Smooth muscle cell (in vitro differentiated cells): ENCODE results near the gene CFAP54. TPM values are rescaled to one million over a fixed set of nuclear protein-coding genes. Genes with fewer than 3 reads are reported as not detected.

Experiments used
- DNase-seq: peaks from one replicate; lab custom pipeline; 2025; ENCODE audit not compliant: unreplicated experiment; lab: John Stamatoyannopoulos, UW
- H2AFZ ChIP-seq: fragments of 200-600 bp; sonication (generic); 2 replicates; pipeline ENCODE4 v1.6.0; 2016; ENCODE audit warnings: antibody characterized with exemption, low read depth, mild to moderate bottlenecking
- H3F3A ChIP-seq: fragments of 200-600 bp; sonication (generic); 2 replicates; pipeline ENCODE4 v1.6.0; 2017; ENCODE audit warnings: antibody characterized with exemption, low read depth
- H3K27ac ChIP-seq: fragments of 200-600 bp; sonication (generic); 2 replicates; pipeline ENCODE4 v1.5.1; 2016; ENCODE audit warnings: low read depth, mild to moderate bottlenecking
- H3K27me3 ChIP-seq: fragments of 200-600 bp; sonication (generic); 2 replicates; pipeline ENCODE4 v1.6.1; 2016; ENCODE audit warnings: low read depth, mild to moderate bottlenecking
- H3K36me3 ChIP-seq: fragments of 200-600 bp; sonication (generic); 2 replicates; pipeline ENCODE4 v1.5.1; 2016; ENCODE audit warnings: low read depth
- H3K4me1 ChIP-seq: fragments of 200-600 bp; sonication (generic); 2 replicates; pipeline ENCODE4 v1.5.1; 2016; ENCODE audit warnings: low read depth
- H3K4me2 ChIP-seq: fragments of 200-600 bp; sonication (generic); 2 replicates; pipeline ENCODE4 v1.6.0; 2016; ENCODE audit warnings: mild to moderate bottlenecking
- H3K4me3 ChIP-seq: fragments of 200-600 bp; sonication (generic); 2 replicates; pipeline ENCODE4 v1.5.1; 2016; ENCODE audit warnings: mild to moderate bottlenecking
- H3K79me2 ChIP-seq: fragments of 200-600 bp; sonication (generic); 2 replicates; pipeline ENCODE4 v1.6.0; 2016; ENCODE audit warnings: low read depth, mild to moderate bottlenecking
- H3K9ac ChIP-seq: fragments of 200-600 bp; sonication (generic); 2 replicates; pipeline ENCODE4 v1.6.0; 2016; ENCODE audit warnings: low read depth
- H3K9me3 ChIP-seq: fragments of 200-600 bp; sonication (generic); replicated peaks from 2 replicates; pipeline ENCODE4 v1.5.1; 2016; ENCODE audit warnings: low read depth
- H4K20me1 ChIP-seq: fragments of 200-600 bp; sonication (generic); 2 replicates; pipeline ENCODE4 v1.6.0; 2016; ENCODE audit warnings: low read depth
- CTCF ChIP-seq: fragments of 200-600 bp; sonication (generic); IDR thresholded peaks from 2 replicates; pipeline ENCODE4 v1.5.1; 2017; ENCODE audit warnings: borderline replicate concordance, mild to moderate bottlenecking, antibody characterized with exemption; ENCODE audit not compliant: insufficient read depth, poor library complexity, severe bottlenecking
- WGBS: methylation state at CpG from one replicate; pipeline ENCODE4 v1.1.7; 2016; ENCODE audit warnings: low lambda C conversion rate; 5-methylcytosine and 5-hydroxymethylcytosine counted together
- polyA plus RNA-seq: library from polyadenylated mRNA; unstranded; fragments of >200 nt; fragmentation: Nextera tagmentation; extraction: Ambion mirVana; gene quantifications from 2 replicates; pipeline ENCODE4 v1.2.1, GENCODE V29; 2016
- total RNA-seq: library from RNA; depleted of rRNA; stranded (reverse); fragments of >200 nt; gene quantifications from 2 replicates; pipeline ENCODE4 v1.2.3, GENCODE V29; 2014

CFAP54 gene
- total and polyA plus RNA-seq, 2 experiments from 2014 or later, result 0.35 to 0.67 TPM

- Histone ChIP-seq H3F3A (no peaks in the 10 kb centered on the region), H3K36me3 (no peaks in the 10 kb centered on the region), H3K9ac (no peak overlapping the region), H3K79me2 (no peaks in the 10 kb centered on the region), H3K27me3 (no peaks in the 10 kb centered on the region), H3K9me3 (no peaks in the 10 kb centered on the region), H4K20me1 (no peaks in the 10 kb centered on the region), H3K27ac (no peak overlapping the region), H3K4me2 (no peak overlapping the region), H3K4me3 (no peak overlapping the region), H2AFZ (no peak overlapping the region), H3K4me1 (no peaks in the 10 kb centered on the region)
- TF ChIP-seq CTCF, result no peak
- 88% methylated on average over 4 of the region's 4 CpGs for WGBS
- DNase-seq, result no peak
Observed at GRCh38 chr12:96743606-96744005, 254.2 kb downstream of the CFAP54 start.

GRCh38 chr12:96749999-96750398 lies 260.6 kb downstream of the CFAP54 start:
- Histone ChIP-seq H3F3A (no peaks in the 10 kb centered on the region), H3K4me3 (no peak overlapping the region), H2AFZ (no peak overlapping the region), H3K9me3 (no peaks in the 10 kb centered on the region), H3K27me3 (no peaks in the 10 kb centered on the region), H3K36me3 (no peaks in the 10 kb centered on the region), H3K4me1 (no peaks in the 10 kb centered on the region), H4K20me1 (no peaks in the 10 kb centered on the region), H3K4me2 (no peak overlapping the region), H3K79me2 (no peaks in the 10 kb centered on the region), H3K27ac (no peak overlapping the region), H3K9ac (no peak overlapping the region)
- WGBS, result 67% methylated on average over 1 of the region's 1 CpG
- no peak for DNase-seq
- TF ChIP-seq CTCF, result no peak

GRCh38 chr12:96751626-96752025 lies 262.2 kb downstream of the CFAP54 start:
- Histone ChIP-seq H3K4me3 (no peak overlapping the region), H3F3A (no peaks in the 10 kb centered on the region), H2AFZ (no peak overlapping the region), H3K36me3 (no peaks in the 10 kb centered on the region), H3K4me2 (no peak overlapping the region), H3K27ac (no peak overlapping the region), H3K4me1 (no peaks in the 10 kb centered on the region), H3K9ac (no peak overlapping the region), H3K79me2 (no peaks in the 10 kb centered on the region), H4K20me1 (no peaks in the 10 kb centered on the region), H3K9me3 (no peaks in the 10 kb centered on the region), H3K27me3 (no peaks in the 10 kb centered on the region)
- 88% methylated on average over 4 of the region's 4 CpGs for WGBS
- TF ChIP-seq CTCF, result no peak
- no peak for DNase-seq

GRCh38 chr12:96752211-96752610 lies 262.8 kb downstream of the CFAP54 start:
- WGBS, result 97% methylated on average over 2 of the region's 2 CpGs

More at GRCh38 chr12:96752211-96752610, 262.8 kb downstream of the CFAP54 start:
- Histone ChIP-seq H3K4me3 (no peak overlapping the region), H3K4me1 (no peaks in the 10 kb centered on the region), H4K20me1 (no peaks in the 10 kb centered on the region), H3F3A (no peaks in the 10 kb centered on the region), H3K4me2 (no peak overlapping the region), H3K36me3 (no peaks in the 10 kb centered on the region), H2AFZ (no peak overlapping the region), H3K9me3 (no peaks in the 10 kb centered on the region), H3K9ac (no peak overlapping the region), H3K27me3 (no peaks in the 10 kb centered on the region), H3K79me2 (no peaks in the 10 kb centered on the region), H3K27ac (no peak overlapping the region)
- no peak for DNase-seq
- no peak for TF ChIP-seq CTCF
